GM19467 (cell line): ENCODE results near the gene PELI1.
"Not testable (repeated sequence)": the region's sequence is repeated elsewhere in the genome, so short reads cannot be mapped to it uniquely, and the experiment has no call there.

Source experiments
- ATAC-seq: cut with Tn5 transposase; IDR thresholded peaks from one replicate; pipeline ENCODE4 v1.9.1; 2021; ENCODE audit warnings: mild to moderate bottlenecking, moderate library complexity; ENCODE audit not compliant: unreplicated experiment

Gene PELI1

GRCh38 chr2:64092502-64092901 lies 51.7 kb downstream of the PELI1 start:
- peak; percentile 62 for ATAC-seq

- ATAC-seq, result no peak
These were observed 54.0 kb downstream of the PELI1 start for GRCh38 chr2:64090264-64090663.

GRCh38 chr2:64086347-64087082 lies 57.7 kb downstream of the PELI1 start:
- peak; percentile 58 for ATAC-seq

- no peak for ATAC-seq
These were observed 58.3 kb downstream of the PELI1 start for GRCh38 chr2:64085936-64086335.

GRCh38 chr2:64081046-64081445 lies 63.2 kb downstream of the PELI1 start:
- no peak for ATAC-seq

GRCh38 chr2:64080179-64080578 lies 64.0 kb downstream of the PELI1 start:
- ATAC-seq, result no peak

- not testable (repeated sequence) for ATAC-seq
These were observed 64.5 kb downstream of the PELI1 start for GRCh38 chr2:64079688-64080087.

- not testable (repeated sequence) for ATAC-seq
These were observed 67.4 kb downstream of the PELI1 start for GRCh38 chr2:64076828-64077227.

- ATAC-seq, result not testable (repeated sequence)
These were observed 69.6 kb downstream of the PELI1 start for GRCh38 chr2:64074616-64075015.

GRCh38 chr2:64067326-64067725 lies 76.9 kb downstream of the PELI1 start:
- ATAC-seq, result no peak

GRCh38 chr2:64065516-64065915 lies 78.7 kb downstream of the PELI1 start:
- no peak for ATAC-seq

GRCh38 chr2:64063924-64064331 lies 80.3 kb downstream of the PELI1 start:
- ATAC-seq, result no peak

- no peak for ATAC-seq
These were observed 80.8 kb downstream of the PELI1 start for GRCh38 chr2:64063454-64063853.

- ATAC-seq, result peak; percentile 55
These were observed 81.4 kb downstream of the PELI1 start for GRCh38 chr2:64062840-64063239.

- no peak for ATAC-seq
These were observed 85.0 kb downstream of the PELI1 start for GRCh38 chr2:64059270-64059669.

- no peak for ATAC-seq
These were observed 88.2 kb downstream of the PELI1 start for GRCh38 chr2:64056021-64056420.

GRCh38 chr2:64054161-64054915 lies 89.9 kb downstream of the PELI1 start:
- no peak for ATAC-seq

GRCh38 chr2:64052463-64053241 lies 91.6 kb downstream of the PELI1 start:
- no peak for ATAC-seq

GRCh38 chr2:64049633-64050220 lies 94.5 kb downstream of the PELI1 start:
- peak; percentile 71 for ATAC-seq

- no peak for ATAC-seq
These were observed 98.3 kb downstream of the PELI1 start for GRCh38 chr2:64045938-64046337.
